GM08714 (cell line): ENCODE data around the gene THAP4.

Source experiments
- H3K4me3 ChIP-seq: fragments of 200-500 bp; sonication (Bioruptor generic); 2 replicates; pipeline ENCODE4 v1.5.1; 2014; ENCODE audit warnings: mild to moderate bottlenecking, low read length, inconsistent platforms
- ZNF274 ChIP-seq: IDR thresholded peaks from 2 replicates; pipeline ENCODE4 v1.6.1; 2012; ENCODE audit warnings: mild to moderate bottlenecking, low read depth, low read length

The THAP4 gene

DNA sequence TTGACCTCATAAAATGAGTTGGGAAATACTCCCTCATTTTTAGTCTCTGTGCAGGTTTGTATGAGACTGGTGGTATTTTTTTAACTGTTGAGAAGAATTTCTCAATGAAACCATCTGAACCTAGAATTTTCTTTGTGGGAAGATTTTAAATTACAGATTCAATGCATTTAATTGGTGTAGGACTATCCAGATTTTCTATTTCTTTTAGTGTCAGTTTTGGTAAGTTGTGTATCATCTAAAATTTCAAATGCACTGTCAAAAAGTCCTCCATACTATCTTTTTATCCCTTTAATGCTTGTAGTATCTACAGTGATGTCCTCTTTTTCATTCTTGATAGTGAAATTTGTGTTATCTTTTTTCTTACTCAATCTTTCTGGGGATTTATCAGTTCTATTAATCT lies 80.2 kb downstream of the THAP4 start:
- no peak for TF ChIP-seq ZNF274
- no peak overlapping the region for H3K4me3 ChIP-seq

DNA sequence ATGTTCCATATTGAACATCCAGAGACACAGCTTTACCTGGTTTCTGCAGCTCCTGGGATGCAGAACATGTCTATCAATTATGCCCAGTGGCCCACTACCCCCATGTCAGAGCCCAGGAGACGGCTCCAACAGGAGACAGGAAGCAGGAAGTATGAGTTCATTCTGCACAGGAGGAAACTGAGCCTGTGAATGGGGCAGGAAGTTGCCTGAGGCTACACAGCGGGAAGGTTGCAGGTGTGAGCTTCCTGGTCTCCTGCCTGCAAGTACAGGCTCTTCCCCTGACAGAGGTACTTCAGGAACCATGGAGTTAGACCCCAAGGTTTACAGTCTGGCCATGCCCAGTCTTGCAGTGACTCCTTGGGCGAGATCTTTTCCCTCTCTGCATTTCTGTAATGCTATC lies 81.2 kb downstream of the THAP4 start:
- TF ChIP-seq ZNF274: no peak
- no peak overlapping the region for H3K4me3 ChIP-seq

- H3K4me3 ChIP-seq: no peak overlapping the region
- no peak for TF ChIP-seq ZNF274
Measured at GRCh38 chr2:241554610-241555322, 82.2 kb downstream of the THAP4 start.

GRCh38 chr2:241553981-241554380 lies 83.0 kb downstream of the THAP4 start:
- no peak overlapping the region for H3K4me3 ChIP-seq
- TF ChIP-seq ZNF274: no peak

DNA sequence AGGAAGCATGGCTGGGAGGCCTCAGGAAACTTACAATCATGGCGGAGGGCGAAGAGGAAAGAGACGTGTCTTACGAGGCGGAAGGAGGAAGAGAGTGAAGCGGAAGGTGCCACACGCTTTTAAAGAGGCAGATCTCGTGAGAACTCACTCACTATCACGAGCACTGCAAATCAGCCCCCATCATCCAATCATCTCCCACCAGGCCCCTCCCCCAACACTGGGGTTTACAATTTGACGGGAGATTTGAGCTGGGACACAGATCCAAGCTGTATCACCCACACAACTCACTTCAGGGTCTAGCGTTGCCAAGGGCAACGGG lies 83.5 kb downstream of the THAP4 start:
- no peak overlapping the region for H3K4me3 ChIP-seq
- no peak for TF ChIP-seq ZNF274

DNA sequence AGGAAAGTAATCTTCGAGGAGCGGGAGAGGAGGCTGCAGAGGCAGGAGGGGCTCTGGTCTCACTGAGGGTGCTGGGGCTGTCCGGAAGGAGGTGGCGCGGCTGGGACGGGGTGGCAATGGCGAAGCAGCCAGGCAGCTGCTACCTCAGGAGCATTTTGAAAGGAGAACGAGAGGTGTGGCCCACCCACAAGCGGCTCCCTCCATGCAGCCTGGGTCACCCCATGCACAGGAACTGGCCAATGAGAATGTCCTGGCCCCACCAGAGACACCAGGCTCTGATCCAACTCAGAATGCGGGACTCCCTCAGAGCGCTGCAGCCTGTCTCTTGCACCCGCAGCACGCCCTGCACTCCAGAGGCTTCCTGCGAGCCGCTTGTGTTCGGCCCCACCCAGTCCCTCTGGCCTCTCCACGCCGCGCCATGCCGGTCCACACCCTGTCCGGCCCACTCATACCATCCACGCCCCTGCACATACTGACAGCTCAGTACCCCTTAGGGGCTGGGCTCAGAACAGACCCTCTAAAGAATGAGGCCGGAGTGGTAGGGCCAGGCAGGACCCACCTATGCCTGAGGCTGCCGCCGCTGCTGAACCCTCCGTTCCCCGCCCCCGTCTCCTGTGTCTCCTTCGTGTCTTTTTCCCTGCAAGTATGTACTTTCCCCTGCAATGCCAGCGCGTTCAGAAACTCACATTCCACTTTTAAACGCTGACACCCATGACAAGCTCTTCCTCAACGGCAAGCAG lies 84.8 kb downstream of the THAP4 start:
- H3K4me3 ChIP-seq: no peak overlapping the region
- TF ChIP-seq ZNF274: no peak

- TF ChIP-seq ZNF274: no peak
- H3K4me3 ChIP-seq: no peak overlapping the region
Measured at GRCh38 chr2:241551599-241551997, 85.4 kb downstream of the THAP4 start.

DNA sequence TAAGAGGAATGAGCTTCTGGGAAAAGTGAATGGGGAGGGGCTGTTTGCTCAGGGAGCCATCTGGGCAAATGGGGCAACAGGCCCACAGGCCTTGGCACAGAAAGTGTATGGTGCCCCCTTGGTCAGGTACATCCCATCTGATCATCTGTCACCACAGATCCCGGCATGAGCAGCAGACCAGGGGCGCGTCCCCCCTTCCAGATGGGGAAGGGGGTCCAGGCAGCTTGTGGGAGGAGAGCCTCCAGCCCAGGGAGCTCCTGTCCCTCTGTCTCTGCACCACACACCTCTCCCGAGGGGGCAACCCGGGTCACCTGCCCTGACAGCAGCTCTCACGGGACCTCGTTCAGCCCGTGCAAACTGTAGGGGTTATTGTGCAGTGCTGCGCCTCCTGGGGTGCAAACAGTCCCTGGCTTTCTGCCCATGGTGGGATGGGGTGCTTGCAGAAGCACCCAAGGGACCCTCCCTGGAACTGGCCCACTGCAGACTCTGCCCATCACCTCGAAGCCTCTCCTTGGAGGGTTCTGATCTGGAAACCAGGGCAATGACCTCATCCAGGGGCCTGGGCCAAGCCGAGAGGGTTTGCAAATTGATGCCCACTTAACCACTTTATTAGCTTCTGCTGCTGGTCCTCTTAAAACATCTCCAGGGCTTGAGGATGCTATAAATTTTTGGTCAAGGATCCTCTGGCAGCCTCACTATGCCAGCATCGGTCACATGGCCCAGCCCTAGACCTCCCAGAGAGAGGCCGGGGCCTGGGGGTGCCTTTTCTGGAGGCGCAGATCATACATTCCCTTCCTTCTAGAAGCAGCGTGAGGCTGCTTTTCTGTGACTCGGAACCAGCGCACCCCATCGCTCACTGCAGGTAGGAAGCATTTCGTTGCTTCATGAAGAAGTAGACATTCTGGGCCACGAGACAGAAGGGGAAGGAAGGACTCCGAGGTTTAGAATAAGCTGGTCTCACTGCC lies 86.1 kb downstream of the THAP4 start:
- no peak for TF ChIP-seq ZNF274
- no peak overlapping the region for H3K4me3 ChIP-seq

DNA sequence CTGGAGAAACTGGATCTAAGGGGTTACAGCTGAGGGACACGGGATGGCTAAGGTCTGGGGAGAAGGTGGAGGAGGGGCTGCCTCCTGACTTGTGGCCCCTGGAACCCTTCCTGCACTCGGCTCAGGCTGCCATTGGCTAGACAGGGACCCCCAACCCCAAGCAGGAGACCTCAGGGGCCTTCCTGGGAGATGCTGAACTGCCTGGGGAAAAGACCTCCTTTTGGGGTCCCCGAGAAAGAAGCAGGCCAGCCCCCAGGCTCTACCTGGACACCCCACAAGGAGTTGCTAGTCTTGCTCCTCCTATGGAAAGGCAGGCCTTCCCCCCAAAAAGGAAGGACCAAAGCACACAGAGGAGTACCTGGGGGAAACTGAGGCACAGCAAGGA lies 88.5 kb downstream of the THAP4 start:
- no peak overlapping the region for H3K4me3 ChIP-seq
- TF ChIP-seq ZNF274: no peak

- no peak overlapping the region for H3K4me3 ChIP-seq
- no peak for TF ChIP-seq ZNF274
Measured at GRCh38 chr2:241547781-241548450, 89.0 kb downstream of the THAP4 start.

DNA sequence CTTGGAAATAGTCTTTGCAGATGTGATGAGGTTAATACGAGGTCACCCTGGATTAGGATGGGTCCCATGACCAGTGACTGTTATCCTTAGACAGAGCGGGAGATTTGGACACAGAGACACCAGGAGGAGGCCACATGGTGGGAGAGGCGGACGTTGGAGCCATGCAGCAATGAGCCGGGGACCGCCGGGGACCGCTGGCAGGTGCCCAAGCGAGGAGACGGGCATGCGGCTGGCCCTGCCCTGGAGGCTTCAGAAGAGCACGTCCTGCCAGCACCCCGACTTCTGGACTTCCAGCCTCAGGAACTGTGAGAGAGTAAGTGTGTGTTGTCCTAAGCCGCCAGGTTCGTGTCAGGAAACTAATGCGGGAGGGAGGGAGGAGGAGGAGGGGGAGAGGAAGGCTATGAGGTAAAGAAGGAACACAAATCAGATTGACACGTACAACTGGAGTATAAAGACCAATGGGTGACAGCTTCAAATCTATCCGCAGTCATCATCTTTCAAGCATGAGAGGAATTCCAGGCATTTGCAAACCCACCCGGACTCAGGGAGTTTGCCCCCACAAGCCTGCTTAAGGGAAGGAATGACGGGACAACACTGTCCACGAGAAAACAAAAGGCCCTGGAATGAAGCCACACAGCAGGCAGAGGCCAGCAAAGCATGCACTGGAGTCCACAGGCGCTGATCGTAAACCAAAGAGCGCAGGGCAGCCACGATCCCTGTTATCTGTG lies 90.0 kb downstream of the THAP4 start:
- TF ChIP-seq ZNF274: no peak
- no peak overlapping the region for H3K4me3 ChIP-seq

DNA sequence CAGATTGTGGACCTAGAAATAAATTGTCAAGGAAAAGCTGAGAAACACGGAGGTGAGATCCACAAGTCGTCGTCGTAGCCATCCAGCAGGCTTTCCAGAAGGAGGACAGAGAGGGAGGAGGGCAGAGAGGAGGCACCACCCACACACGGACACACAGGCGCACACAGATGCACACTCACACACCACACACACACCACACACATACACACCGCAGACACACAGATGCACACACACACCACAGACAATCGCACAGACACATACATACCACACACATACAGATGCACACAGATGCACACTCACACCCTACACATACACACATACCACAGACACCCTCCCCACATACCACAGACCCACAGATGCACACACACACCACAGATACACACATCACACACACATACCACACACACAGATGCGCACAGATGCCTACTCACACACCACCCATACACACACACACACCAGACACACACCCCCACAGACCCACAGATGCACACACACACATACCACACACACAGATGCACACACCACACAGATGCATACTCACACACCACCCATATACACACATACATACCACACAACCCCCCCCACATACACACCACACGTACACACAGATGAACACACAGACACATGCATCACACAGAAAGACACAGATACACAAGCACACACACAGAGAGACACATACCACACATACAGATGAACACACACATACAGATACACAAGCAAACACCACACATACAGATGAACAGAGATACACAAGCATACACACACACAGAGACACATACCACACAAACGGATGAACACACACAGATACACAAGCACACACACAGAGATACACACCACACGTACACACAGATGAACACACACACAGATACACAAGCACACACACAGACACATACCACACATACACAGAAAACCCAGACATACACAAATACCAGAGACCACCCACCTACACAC lies 91.2 kb downstream of the THAP4 start:
- TF ChIP-seq ZNF274: no peak
- H3K4me3 ChIP-seq: no peak overlapping the region

- TF ChIP-seq ZNF274: no peak
- no peak overlapping the region for H3K4me3 ChIP-seq
Measured at GRCh38 chr2:241545106-241545505, 91.9 kb downstream of the THAP4 start.

- TF ChIP-seq ZNF274: no peak
- no peak overlapping the region for H3K4me3 ChIP-seq
Measured at GRCh38 chr2:241542278-241542605, 94.7 kb downstream of the THAP4 start.
